DMS 273 treated with DMSO at 0.1 percent for 48 hours (cell line): ENCODE results near the gene TRHDE.
"Not testable (repeated sequence)": the region's sequence is repeated elsewhere in the genome, so short reads cannot be mapped to it uniquely, and the experiment has no call there.

Experiments used
- DNase-seq: peaks from one replicate; lab custom pipeline; 2025; lab: John Stamatoyannopoulos, UW

TRHDE gene

DNA sequence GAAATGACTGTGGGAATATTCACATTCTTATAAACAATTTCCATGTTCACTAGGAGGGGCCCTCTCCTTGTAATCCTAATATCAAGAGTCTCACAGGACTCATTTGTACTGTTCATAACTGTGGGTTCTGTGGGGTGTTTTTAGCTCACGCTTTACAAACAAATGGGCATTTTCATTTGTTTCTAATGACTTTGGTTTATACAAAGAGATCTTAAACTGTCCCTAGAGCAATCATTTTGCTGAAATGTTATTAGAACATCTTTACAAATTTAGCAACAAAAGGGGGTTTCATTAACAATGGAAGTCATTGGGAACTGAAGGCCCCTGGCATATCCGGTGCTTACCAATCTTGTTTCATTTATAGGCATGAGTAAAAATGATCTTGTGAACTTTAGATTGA is 370.5 kb downstream of the TRHDE start:
- no peak for DNase-seq

DNA sequence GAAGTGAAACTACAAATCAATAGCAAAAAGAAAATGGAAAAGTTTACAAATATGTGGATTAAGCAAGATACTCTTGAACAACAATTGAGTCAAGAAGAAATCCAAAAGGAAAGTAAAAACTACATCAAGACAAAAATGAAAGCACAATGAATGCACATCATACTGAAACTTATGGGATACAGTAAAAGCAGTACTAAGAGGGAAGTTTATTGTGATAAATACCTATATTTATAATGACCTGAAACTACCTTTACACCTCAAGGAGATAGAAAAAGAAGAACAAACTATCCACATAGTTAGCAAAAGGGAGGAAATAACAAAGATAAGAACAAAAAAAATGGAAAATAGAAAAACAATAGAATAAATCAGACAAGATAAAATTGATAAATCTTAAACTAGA is 375.0 kb downstream of the TRHDE start:
- DNase-seq: no peak

DNA sequence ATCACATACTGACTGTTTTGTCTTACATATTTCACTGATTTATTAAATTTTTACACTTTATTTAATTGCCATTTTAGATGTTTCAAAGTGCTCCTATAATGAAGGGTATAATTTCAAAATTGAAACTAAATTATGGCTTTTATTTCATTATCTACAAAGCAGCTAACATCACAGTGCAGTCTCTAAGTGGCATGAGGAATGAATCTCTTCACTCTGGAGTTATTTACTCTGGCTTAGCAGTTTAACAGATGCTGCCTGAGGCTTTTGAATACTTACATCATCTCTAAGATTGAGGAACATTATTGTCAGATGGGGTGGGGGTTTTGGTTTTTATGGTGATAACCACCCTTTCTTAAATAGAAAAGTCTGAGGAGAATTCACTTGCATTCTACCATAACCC is 386.4 kb downstream of the TRHDE start:
- no peak for DNase-seq

DNA sequence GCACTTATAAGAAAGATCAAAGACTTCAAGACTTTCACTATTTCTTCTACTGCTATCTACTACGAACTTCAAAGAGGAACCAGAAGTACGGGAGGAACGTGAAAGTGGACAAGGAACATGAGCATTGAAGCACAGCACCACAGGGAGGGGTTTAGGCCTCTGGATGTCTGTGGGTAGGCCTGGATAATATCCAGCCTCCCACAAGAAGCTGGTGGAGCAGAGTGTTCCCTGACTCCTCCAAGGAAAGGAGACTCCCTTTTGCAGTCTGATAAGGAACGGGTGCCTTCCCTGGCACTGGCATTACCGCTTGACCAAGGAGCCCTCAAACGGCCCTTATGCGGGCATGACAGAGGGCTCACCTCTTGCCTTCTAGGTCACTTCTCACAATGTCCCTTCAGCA is 388.0 kb downstream of the TRHDE start:
- not testable (repeated sequence) for DNase-seq

DNA sequence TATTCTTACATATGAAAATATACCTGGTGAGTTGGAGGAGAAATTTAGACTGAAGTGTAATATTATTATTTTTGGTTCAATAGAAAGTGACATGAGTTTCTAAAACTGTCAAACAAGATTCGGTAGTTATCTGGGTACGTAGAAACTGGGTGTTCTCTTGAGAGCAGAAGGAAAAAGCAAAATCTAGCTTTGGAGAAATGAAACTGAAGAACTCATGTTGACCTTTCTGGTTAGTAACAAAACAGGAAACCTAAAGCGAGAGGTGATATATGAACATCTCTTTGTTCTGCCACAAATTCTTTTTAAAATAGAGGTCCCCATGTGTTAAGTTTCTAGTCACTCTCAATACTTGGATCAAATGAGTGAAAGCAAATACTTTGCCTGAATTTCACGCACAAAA is 401.7 kb downstream of the TRHDE start:
- DNase-seq: no peak

DNA sequence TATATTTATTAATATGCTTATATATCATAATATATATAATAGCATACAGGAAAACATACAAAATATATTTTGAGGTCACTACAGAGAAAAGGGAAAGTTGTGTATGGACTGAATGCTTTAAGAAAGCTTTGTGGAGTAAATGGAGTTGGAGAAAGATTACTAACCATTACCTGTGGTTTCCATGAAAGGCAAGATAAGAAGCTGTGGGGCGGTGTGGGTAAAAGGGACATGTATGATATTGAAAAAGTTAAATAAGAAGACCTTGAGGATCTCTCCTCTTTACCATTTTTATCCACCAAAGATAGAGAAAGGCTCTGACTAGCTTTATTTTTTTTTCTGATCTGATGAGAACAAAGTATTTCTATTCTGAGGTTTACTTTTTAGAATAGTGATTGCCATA is 404.4 kb downstream of the TRHDE start:
- DNase-seq: no peak

DNA sequence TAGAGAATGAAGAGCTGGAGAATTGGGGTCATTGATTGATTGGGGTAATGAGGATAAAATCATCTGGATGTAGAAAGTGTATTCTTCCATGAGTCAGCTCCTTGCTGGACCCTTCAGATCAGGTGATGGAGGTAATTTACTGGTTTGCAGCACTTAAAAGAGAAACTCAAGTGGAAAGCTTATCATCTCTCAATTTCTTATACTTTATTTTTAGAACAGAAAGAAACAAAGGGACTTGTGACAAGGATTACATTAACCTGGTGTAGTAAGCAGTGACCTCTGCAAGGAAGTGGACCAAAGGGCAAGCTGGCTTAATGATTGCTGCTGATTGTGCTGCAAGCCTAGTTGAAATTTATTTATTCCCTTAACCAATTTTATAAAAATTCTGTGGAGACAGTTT is 405.0 kb downstream of the TRHDE start:
- no peak for DNase-seq

DNA sequence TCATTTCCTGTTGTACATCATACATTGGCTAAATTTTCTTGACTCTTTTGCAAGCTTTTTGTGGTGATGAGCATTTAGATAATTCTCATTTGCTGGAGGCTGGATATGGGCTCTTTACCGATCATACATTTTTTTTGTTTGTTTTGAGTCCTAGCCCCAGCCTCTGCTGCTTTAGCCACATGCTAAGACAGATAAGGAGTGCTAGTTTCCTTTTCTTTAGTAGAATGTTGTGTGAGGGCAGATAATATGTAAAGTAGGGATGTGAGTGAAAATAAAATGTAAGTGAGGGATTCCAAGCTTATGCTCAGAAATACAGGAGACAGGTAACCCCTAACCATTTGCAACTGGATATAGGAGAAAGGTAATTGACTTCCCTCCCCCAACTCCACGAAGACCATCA is 405.7 kb downstream of the TRHDE start:
- no peak for DNase-seq

DNA sequence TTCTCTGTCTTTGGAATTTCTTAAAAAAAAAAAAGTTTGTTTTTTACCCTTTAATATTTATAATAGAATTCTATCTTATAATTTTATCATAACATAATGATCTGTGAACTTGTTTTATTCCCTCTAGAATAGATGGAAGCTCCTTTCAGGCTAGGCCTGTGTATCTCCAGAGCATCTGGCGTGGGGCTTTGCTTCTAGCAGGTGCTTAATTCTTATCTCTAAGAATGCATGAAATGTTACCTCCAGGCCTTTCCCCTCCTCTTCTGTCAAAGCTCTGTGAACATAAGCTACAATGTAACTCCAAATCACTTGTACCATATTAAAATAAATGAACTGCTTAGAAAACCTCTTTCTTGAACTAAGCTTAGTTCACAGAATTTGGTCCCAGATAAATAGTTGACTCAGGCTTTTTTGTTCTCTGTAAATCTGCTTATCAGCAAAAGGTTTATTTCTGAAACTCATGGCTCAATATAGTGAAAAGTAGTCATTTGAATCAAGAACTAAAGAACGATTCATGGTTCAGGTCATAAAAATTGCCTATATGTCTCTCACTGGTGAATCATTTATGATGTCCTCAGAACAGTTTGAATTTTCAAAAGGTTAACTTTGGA is 407.1 kb downstream of the TRHDE start:
- no peak for DNase-seq

DNA sequence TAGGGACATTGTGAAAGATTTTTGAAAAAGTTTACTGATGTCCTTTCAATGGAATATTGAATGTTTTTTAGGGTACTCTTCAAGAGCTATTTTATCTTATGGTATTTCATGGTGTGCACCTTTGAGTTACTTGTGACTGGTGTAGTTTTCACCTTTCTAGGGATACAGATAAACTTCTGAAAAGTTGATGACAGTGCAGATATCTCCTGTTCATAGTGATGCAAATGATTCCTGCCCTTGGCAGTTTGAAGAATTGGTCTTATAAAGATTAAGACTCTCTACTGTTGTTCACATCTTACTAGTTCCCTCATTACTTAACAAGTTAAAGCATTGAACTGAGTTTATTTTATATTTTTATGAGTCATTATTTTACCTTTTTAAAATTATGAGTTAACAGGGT is 408.9 kb downstream of the TRHDE start:
- DNase-seq: no peak

DNA sequence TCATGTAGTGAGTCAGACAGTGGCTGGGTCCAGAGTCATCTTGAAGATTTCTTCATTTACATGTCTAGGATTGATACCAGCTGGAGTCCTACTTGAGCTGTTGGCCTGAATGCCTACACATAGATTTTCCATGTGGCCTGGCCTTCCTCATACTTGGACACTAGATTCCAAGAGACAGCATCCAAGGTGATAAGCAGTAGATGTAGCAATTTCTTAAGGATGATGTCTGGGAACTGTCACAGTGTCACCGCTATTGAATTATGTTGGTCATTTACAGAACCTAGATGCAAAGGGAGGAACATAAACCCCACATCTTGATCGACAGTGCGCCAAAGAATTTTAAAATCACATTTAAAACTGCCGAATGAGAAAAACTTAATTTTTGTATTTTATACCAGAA is 412.3 kb downstream of the TRHDE start:
- no peak for DNase-seq

DNA sequence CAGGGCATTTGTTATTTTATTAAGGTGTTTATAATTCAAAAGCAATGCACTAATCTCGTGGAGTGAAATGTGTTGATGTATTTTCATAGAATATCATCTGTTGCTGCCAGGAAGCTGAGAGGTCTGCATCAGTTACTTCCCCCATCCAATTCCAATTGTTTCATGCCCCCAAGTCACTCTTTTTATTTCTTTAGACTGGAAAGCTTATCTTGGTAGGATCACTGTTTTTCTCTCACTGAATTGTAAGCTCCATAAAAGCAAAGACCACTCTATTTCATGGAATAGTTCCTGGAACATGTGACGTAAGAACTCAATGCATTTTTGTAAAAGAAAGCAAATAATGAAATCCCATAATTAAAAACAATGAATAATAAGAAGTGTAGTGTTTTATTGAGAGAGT is 420.2 kb downstream of the TRHDE start:
- no peak for DNase-seq

DNA sequence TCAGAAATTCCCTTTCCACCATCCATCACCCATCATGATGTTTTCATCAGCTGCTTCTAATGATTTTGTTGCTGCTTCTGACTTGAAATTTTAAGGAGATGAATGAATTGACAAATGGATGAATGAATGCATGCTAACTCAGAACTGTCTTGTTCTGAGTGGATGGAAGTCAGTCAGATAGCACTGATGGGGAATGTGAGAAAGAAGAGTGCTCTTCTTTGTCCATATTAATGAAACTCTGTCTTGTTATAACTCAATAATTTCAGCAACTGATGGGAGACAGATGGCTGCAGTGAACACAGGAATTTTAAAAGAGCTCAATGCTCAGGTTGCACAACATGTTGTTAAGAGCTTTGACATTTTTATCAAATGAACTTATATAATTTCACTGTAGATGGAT is 422.0 kb downstream of the TRHDE start:
- DNase-seq: no peak

DNA sequence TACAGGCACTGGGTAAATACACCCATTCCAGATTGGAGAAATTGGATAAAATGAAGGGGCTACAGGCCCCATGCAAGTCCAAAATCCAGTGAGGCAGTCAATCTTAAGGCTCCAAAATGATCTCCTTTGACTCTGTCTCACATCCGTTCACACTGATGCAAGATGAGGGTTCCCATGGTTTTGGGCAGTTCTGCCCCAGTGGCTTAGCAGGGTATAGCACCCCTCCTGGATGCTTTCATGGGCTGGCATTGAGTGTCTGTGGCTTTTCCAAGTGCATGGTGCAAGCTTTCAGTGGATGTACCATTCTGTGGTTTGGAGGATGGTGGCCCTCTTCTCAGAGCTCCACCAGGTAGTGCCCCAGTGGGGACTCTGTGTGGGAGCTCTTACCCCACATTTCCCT is 427.2 kb downstream of the TRHDE start:
- DNase-seq: no peak

DNA sequence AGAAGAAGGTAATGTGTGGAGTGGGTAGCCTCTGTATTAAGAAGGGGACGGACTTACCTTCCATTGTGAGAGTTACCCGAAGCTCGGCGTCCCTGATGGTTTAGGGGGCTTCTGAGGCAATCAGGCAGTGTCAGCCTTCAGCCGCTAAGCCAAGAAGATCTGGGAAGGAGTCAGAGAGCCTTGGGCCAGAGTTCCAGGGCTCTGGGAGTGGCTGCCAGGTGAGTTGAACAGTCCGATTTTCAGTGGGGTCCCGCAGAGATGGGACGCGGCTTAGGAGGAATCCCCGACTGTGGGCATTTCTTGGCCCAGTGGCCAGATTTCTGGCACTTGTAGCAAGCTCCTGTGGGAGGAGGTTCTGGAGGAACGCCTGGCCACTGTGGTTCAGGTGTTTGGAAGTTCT is 439.9 kb downstream of the TRHDE start:
- not testable (repeated sequence) for DNase-seq

DNA sequence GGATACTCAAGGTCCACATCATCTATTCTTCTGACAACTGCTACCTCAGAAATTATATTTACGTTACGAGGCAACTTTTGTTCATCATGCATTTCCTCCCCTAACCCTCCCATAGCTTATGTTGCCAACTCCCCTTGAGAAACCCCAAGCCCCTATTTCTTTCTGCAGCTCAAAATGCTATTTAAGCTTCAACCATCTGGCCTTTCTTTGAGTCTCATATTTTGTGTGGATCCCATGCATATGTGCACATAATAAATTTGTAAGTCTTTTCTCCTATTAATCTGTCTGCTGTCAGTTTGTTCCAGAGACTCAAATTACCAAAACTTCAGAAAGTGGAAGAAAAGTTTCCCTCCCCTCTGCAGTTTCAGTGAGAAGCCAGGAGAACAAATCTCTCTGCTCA is 444.1 kb downstream of the TRHDE start:
- DNase-seq: no peak

DNA sequence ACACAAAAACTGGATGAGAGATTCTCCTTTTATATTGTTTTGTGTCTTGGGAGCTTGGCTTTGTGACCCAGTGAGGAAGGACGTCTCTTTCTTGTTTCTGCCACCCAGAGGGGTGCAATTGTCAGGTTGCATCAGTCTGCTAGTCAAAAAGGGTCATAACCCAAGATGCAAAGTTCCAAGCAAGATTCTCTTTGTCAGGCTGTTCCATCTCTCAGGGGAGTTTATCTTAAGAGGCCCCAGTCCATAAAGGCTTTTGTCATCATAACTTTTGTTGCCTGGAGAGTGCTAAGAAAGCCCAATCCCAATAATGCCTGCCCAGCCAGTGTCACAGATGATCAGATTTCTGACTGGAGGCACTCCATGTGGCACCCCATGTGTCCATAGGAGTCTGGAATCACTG is 444.9 kb downstream of the TRHDE start:
- no peak for DNase-seq
